Liver (tissue), 3 donors: ENCODE results near the gene CCND1.

ENCODE experiments used
- EGR1 ChIP-seq, 2 donors: IDR thresholded peaks; 2 replicates each; pipeline ENCODE4 v1.6.1; 2016 to 2018; ENCODE audit warnings: antibody characterized with exemption in 2 of 2, low read depth in 2 of 2
- GABPA ChIP-seq, 2 donors: IDR thresholded peaks in 1 of 2; conservative IDR thresholded peaks in 1 of 2; 2 replicates each; pipeline ENCODE4 v1.6.1; 2016; ENCODE audit warnings: antibody characterized with exemption in 2 of 2, mild to moderate bottlenecking in 1 of 2, moderate library complexity in 1 of 2
- JUND ChIP-seq, 2 donors: IDR thresholded peaks; 2 replicates each; pipeline ENCODE4 v1.6.1; 2016; ENCODE audit warnings: antibody characterized with exemption in 2 of 2
- RAD21 ChIP-seq, 2 donors: IDR thresholded peaks; 2 replicates each; pipeline ENCODE4 v1.6.1; 2016; ENCODE audit warnings: antibody characterized with exemption in 2 of 2, mild to moderate bottlenecking in 2 of 2
- SP1 ChIP-seq: IDR thresholded peaks from 2 replicates; pipeline ENCODE4 v1.6.1; 2018; ENCODE audit warnings: antibody characterized with exemption, mild to moderate bottlenecking
- TAF1 ChIP-seq: conservative IDR thresholded peaks from 2 replicates; pipeline ENCODE4 v1.6.1; 2016; ENCODE audit warnings: antibody characterized with exemption, mild to moderate bottlenecking
- YY1 ChIP-seq: IDR thresholded peaks from 2 replicates; pipeline ENCODE4 v1.6.1; 2016; ENCODE audit warnings: antibody characterized with exemption, mild to moderate bottlenecking
- TF ChIP-seq, protein P1 (sequence below): fragments of 150-350 bp; IDR thresholded peaks from 2 replicates; pipeline ENCODE4 v1.5.1; 2017; ENCODE audit warnings: improper control_type of control experiment, low read depth, low read length; ENCODE audit not compliant: missing input control
- TF ChIP-seq, protein P2 (sequence below): IDR thresholded peaks from 2 replicates; pipeline ENCODE4 v1.6.1; 2016; ENCODE audit warnings: antibody characterized with exemption
- TF ChIP-seq, protein P3 (sequence below): IDR thresholded peaks from 2 replicates; pipeline ENCODE4 v1.6.1; 2016; ENCODE audit warnings: antibody characterized with exemption, mild to moderate bottlenecking
- donor health status: healthy.
- donor health status: healthy.

GRCh38 chr11:69667619-69668604 is 27.0 kb downstream of the CCND1 start:
- TF ChIP-seq, protein P1, sequence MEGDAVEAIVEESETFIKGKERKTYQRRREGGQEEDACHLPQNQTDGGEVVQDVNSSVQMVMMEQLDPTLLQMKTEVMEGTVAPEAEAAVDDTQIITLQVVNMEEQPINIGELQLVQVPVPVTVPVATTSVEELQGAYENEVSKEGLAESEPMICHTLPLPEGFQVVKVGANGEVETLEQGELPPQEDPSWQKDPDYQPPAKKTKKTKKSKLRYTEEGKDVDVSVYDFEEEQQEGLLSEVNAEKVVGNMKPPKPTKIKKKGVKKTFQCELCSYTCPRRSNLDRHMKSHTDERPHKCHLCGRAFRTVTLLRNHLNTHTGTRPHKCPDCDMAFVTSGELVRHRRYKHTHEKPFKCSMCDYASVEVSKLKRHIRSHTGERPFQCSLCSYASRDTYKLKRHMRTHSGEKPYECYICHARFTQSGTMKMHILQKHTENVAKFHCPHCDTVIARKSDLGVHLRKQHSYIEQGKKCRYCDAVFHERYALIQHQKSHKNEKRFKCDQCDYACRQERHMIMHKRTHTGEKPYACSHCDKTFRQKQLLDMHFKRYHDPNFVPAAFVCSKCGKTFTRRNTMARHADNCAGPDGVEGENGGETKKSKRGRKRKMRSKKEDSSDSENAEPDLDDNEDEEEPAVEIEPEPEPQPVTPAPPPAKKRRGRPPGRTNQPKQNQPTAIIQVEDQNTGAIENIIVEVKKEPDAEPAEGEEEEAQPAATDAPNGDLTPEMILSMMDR: no peak
- no peak for TF ChIP-seq SP1
- no peak for TF ChIP-seq GABPA (IDR thresholded peaks at IDR 0.05 in 1 of 2, conservative IDR thresholded peaks at IDR 0.05 in 1 of 2)
- TF ChIP-seq, protein P2, sequence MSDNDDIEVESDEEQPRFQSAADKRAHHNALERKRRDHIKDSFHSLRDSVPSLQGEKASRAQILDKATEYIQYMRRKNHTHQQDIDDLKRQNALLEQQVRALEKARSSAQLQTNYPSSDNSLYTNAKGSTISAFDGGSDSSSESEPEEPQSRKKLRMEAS: no peak
- TF ChIP-seq, protein P3, sequence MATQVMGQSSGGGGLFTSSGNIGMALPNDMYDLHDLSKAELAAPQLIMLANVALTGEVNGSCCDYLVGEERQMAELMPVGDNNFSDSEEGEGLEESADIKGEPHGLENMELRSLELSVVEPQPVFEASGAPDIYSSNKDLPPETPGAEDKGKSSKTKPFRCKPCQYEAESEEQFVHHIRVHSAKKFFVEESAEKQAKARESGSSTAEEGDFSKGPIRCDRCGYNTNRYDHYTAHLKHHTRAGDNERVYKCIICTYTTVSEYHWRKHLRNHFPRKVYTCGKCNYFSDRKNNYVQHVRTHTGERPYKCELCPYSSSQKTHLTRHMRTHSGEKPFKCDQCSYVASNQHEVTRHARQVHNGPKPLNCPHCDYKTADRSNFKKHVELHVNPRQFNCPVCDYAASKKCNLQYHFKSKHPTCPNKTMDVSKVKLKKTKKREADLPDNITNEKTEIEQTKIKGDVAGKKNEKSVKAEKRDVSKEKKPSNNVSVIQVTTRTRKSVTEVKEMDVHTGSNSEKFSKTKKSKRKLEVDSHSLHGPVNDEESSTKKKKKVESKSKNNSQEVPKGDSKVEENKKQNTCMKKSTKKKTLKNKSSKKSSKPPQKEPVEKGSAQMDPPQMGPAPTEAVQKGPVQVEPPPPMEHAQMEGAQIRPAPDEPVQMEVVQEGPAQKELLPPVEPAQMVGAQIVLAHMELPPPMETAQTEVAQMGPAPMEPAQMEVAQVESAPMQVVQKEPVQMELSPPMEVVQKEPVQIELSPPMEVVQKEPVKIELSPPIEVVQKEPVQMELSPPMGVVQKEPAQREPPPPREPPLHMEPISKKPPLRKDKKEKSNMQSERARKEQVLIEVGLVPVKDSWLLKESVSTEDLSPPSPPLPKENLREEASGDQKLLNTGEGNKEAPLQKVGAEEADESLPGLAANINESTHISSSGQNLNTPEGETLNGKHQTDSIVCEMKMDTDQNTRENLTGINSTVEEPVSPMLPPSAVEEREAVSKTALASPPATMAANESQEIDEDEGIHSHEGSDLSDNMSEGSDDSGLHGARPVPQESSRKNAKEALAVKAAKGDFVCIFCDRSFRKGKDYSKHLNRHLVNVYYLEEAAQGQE: no peak
- TF ChIP-seq YY1: no peak
- TF ChIP-seq RAD21 (IDR thresholded peaks at IDR 0.05): no peak
- TF ChIP-seq TAF1: no peak
- TF ChIP-seq EGR1 (IDR thresholded peaks at IDR 0.05; ENCODE audit: low read depth in 2 of 2): no peak
- TF ChIP-seq JUND (IDR thresholded peaks at IDR 0.05): no peak
